Ishikawa (cell line): ENCODE data around the gene NDUFV2.
A peak's percentile ranks its signal among the peaks of the same experiment; 100 is the strongest.

Experiments used
- CEBPB ChIP-seq: IDR thresholded peaks from 2 replicates; pipeline ENCODE4 v1.6.1; 2012
- CREB1 ChIP-seq: IDR thresholded peaks from 2 replicates; pipeline ENCODE4 v1.6.1; 2012; ENCODE audit warnings: low read depth
- EGR1 ChIP-seq: IDR thresholded peaks from 2 replicates; pipeline ENCODE4 v1.6.1; 2012
- EP300 ChIP-seq: IDR thresholded peaks from 2 replicates; pipeline ENCODE4 v1.6.1; 2012; ENCODE audit warnings: borderline replicate concordance
- FOXM1 ChIP-seq: IDR thresholded peaks from 2 replicates; pipeline ENCODE4 v1.6.1; 2012; ENCODE audit warnings: low read depth, borderline replicate concordance
- NFIC ChIP-seq: IDR thresholded peaks from 2 replicates; pipeline ENCODE4 v1.6.1; 2012
- RAD21 ChIP-seq: IDR thresholded peaks from 2 replicates; pipeline ENCODE4 v1.6.1; 2012; ENCODE audit warnings: low read depth
- TAF1 ChIP-seq: IDR thresholded peaks from 2 replicates; pipeline ENCODE4 v1.6.1; 2012; ENCODE audit warnings: low read depth, mild to moderate bottlenecking
- TCF12 ChIP-seq: IDR thresholded peaks from 2 replicates; pipeline ENCODE4 v1.6.1; 2012; ENCODE audit warnings: low read depth
- TEAD4 ChIP-seq: IDR thresholded peaks from 2 replicates; pipeline ENCODE4 v1.6.1; 2012
- YY1 ChIP-seq: IDR thresholded peaks from 2 replicates; pipeline ENCODE4 v1.6.1; 2012; ENCODE audit warnings: low read depth
- ZBTB7A ChIP-seq: IDR thresholded peaks from 2 replicates; pipeline ENCODE4 v1.6.1; 2012; ENCODE audit warnings: low read depth
- TF ChIP-seq, protein P1 (sequence below): IDR thresholded peaks from 2 replicates; pipeline ENCODE4 v1.6.1; 2012
- TF ChIP-seq, protein P2 (sequence below): IDR thresholded peaks from 2 replicates; pipeline ENCODE4 v1.6.1; 2012
- TF ChIP-seq, protein P3 (sequence below): IDR thresholded peaks from 2 replicates; pipeline ENCODE4 v1.6.1; 2012; ENCODE audit warnings: low read depth, mild to moderate bottlenecking

NDUFV2 gene

DNA sequence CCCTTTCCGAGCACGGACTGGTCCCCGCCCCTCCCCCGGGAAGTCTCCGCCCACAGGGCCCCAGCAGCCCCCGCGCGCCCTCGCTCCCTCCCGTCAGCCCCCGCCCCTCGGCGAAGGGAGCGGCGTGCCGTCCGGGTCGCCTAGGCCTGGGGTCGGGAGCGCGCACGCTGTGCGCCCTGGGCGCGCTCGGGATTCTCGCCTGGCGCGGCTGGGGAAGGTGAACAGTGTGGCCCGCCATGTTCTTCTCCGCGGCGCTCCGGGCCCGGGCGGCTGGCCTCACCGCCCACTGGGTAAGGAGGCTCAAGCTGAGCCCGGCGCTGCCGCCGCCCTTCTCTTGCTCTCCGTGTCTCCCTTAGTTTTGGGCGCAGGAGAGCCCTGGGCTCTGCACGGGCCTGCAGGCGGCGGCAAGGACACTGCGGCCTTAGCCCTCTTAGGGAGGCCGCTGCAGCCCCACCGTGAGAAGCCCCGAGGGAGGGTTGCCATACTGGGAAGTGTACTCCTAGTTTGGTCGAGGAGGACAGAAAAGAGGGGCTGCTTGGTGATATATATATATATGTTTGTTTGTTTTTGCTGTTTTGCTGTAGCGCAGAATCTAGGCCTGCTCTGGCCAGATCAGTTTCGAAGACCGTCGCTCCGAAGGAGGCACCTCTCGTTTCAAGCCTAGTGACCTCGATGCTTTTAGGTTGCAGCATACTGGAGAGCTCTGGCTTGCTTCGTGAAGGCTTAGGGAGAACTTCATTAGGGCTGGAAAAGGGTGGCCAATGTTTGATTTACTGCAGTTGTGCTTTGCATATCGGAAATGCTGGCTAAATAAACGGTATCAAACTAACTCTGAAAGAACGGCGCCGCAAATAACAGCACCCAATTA lies at the start of gene NDUFV2:
NDUFV2 (plus strand) TSS at position 192 of the 868 bp plus-strand sequence; CDS start at position 237, 45 bp downstream.
- no peak for TF ChIP-seq EP300
- peak; percentile 88 for TF ChIP-seq YY1
- 0 out of 2 replicates have a peak, but pooled peaks have one; percentile 36 for TF ChIP-seq TCF12
- peak; percentile 87 for TF ChIP-seq TAF1
- TF ChIP-seq CREB1: no peak
- 0 out of 2 replicates have a peak, but pooled peaks have one; percentile 16 for TF ChIP-seq NFIC
- TF ChIP-seq, protein P1, sequence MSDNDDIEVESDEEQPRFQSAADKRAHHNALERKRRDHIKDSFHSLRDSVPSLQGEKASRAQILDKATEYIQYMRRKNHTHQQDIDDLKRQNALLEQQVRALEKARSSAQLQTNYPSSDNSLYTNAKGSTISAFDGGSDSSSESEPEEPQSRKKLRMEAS: peak; percentile 56

DNA sequence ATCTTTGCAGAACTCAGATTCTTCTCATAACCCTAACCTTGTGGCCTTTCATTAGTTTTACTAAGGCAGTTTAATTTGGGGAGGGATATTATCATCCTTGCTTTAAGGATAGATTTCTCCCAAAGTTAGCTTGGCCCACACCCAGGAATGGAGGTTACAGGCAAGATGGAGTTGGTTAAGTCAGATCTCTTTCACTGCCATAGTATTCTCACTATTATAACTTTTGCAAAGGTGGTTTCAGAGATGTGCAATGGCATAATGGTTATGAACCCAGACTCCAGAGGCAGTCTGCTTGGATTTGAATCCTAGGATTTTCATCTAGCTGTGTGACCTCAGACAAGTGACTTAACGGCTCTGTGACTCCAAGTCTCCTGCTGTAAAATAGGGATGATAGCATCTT lies 48.7 kb upstream of the NDUFV2 start:
- TF ChIP-seq YY1: no peak
- TF ChIP-seq, protein P2, sequence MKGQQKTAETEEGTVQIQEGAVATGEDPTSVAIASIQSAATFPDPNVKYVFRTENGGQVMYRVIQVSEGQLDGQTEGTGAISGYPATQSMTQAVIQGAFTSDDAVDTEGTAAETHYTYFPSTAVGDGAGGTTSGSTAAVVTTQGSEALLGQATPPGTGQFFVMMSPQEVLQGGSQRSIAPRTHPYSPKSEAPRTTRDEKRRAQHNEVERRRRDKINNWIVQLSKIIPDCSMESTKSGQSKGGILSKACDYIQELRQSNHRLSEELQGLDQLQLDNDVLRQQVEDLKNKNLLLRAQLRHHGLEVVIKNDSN: no peak
- no peak for TF ChIP-seq EGR1
- no peak for TF ChIP-seq TCF12
- no peak for TF ChIP-seq CREB1
- no peak for TF ChIP-seq RAD21
- no peak for TF ChIP-seq FOXM1
- TF ChIP-seq EP300: no peak
- TF ChIP-seq, protein P3, sequence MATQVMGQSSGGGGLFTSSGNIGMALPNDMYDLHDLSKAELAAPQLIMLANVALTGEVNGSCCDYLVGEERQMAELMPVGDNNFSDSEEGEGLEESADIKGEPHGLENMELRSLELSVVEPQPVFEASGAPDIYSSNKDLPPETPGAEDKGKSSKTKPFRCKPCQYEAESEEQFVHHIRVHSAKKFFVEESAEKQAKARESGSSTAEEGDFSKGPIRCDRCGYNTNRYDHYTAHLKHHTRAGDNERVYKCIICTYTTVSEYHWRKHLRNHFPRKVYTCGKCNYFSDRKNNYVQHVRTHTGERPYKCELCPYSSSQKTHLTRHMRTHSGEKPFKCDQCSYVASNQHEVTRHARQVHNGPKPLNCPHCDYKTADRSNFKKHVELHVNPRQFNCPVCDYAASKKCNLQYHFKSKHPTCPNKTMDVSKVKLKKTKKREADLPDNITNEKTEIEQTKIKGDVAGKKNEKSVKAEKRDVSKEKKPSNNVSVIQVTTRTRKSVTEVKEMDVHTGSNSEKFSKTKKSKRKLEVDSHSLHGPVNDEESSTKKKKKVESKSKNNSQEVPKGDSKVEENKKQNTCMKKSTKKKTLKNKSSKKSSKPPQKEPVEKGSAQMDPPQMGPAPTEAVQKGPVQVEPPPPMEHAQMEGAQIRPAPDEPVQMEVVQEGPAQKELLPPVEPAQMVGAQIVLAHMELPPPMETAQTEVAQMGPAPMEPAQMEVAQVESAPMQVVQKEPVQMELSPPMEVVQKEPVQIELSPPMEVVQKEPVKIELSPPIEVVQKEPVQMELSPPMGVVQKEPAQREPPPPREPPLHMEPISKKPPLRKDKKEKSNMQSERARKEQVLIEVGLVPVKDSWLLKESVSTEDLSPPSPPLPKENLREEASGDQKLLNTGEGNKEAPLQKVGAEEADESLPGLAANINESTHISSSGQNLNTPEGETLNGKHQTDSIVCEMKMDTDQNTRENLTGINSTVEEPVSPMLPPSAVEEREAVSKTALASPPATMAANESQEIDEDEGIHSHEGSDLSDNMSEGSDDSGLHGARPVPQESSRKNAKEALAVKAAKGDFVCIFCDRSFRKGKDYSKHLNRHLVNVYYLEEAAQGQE: no peak
- TF ChIP-seq ZBTB7A: no peak
- TF ChIP-seq TEAD4: no peak
- TF ChIP-seq, protein P1: no peak
- no peak for TF ChIP-seq TAF1
- TF ChIP-seq NFIC: no peak
- no peak for TF ChIP-seq CEBPB

DNA sequence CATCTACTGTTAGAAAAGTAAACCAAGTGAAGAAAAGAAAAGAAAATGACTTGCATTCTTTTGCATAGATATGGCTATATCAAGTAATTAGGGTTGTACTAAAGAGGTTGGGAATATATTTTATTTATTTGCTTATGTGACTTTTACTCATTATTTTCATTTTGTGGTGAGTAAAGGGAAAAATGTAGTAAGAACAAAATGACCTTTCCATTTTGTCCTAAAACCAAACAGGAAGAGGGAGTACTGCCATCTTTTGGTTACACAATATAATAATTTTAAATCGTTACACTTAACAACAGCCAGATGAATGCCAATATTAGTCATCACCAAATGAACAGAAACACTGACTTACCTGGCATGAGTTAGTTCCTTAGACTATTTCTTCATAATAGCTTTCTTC lies 47.3 kb upstream of the NDUFV2 start:
- TF ChIP-seq CEBPB (no peak), RAD21 (peak; percentile 54), TCF12 (no peak)

DNA sequence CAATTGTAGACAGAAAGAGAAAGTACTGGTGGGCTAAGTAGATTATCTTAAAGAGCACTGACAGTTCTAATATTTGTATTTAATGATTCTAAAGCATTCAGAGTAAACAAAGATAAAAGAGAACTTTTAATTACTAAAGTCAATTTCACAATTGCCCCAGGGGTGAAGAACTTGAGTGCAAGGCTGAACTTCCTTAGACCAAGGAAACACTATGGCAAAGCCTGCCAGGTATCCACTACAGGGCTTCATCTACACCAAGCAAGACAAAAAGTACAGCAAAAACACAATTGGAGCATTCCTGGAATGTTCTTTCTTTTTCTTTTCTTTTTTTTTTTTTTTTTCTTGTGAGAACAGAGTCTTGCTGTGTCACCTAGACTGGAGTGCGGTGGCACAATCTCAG lies 46.9 kb upstream of the NDUFV2 start:
- no peak for TF ChIP-seq TCF12
- TF ChIP-seq, protein P3: no peak
- TF ChIP-seq, protein P1: no peak
- no peak for TF ChIP-seq ZBTB7A
- TF ChIP-seq EGR1: no peak
- TF ChIP-seq NFIC: no peak
- TF ChIP-seq FOXM1: no peak
- TF ChIP-seq EP300: no peak
- no peak for TF ChIP-seq RAD21
- no peak for TF ChIP-seq CREB1
- TF ChIP-seq TAF1: no peak
- no peak for TF ChIP-seq CEBPB

DNA sequence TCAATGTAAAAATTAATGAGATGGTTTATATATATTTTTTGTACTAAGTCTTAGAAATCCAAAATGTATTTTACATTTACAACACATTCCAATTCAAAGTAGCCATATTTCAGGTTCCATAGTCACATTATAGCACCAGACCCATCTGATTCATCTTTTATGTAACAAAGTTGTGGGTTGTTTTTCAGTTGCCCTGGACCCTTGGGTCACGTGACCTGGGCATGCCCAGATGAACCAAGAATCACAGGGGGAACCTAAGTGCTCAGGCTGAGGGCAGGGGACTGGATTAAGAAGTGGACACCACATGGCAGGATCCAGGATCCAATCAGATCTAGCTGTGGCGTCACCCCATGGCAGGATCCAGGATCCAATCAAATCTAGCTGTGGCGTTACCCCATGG lies 44.9 kb upstream of the NDUFV2 start:
- no peak for TF ChIP-seq EGR1
- TF ChIP-seq, protein P2: 0 out of 2 replicates have a peak, but pooled peaks have one; percentile 11

DNA sequence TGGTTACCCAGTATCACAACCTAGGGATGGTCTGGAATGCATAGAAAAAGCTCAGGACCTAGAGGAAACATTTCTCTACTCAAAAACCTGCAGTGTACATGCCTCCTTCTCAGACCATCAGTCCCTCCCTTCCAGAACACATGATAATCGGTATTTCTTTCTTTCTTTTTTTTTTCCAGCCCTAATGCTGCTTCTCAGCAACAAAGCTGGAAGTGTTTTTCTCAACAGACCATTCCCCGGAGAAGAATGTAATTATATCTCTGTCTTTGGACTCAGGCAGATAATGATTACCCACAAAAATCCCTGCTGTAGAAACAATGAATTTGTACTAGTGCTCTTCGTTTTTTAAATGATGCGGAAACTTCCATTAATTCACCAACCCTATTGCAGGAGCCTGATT lies 44.1 kb upstream of the NDUFV2 start:
- TF ChIP-seq YY1 (no peak), CREB1 (no peak), TAF1 (no peak), EP300 (no peak), CEBPB (no peak)
- TF ChIP-seq, protein P1: no peak
- TF ChIP-seq, protein P2: no peak
- TF ChIP-seq, protein P3: no peak
